Heart right ventricle (tissue), 16 donors: ENCODE results near the gene HOMER3. TPM values are rescaled to one million over a fixed set of nuclear protein-coding genes. Genes with fewer than 3 reads are reported as not detected.

Experiments
- ATAC-seq, 8 donors: fragments of 200-7000 bp; cut with Tn5 transposase; one replicate each; pipeline ENCODE4 v1.9.1; 2020; ENCODE audit warnings: mild to moderate bottlenecking in 8 of 8, moderate library complexity in 8 of 8, moderate number of reproducible peaks in 1 of 8
- DNase-seq, 2 donors: peaks; one replicate each; pipeline ENCODE4 v3.0.0-alpha.2; 2020
- H3K27ac ChIP-seq, 10 donors: fragments of 200-600 bp; sonication (generic) in 2 of 10; one replicate each; pipeline versions ENCODE4 v1.5.0 to v1.8.0; 2020 to 2022; ENCODE audit warnings: mild to moderate bottlenecking in 3 of 10
- H3K27me3 ChIP-seq, 7 donors: fragments of 200-600 bp; one replicate each; pipeline ENCODE4 v1.8.0; 2021 to 2022; ENCODE audit warnings: mild to moderate bottlenecking in 2 of 7
- H3K36me3 ChIP-seq, 9 donors: fragments of 200-600 bp; sonication (generic) in 1 of 9; one replicate each; pipeline versions ENCODE4 v1.5.0 to v1.8.0; 2020 to 2022; ENCODE audit warnings: mild to moderate bottlenecking in 2 of 9
- H3K4me1 ChIP-seq, 9 donors: fragments of 200-600 bp; sonication (generic) in 1 of 9; one replicate each; pipeline versions ENCODE4 v1.5.0 to v1.8.0; 2020 to 2022; ENCODE audit warnings: mild to moderate bottlenecking in 4 of 9
- H3K4me3 ChIP-seq, 10 donors: fragments of 200-600 bp; sonication (generic) in 2 of 10; one replicate each; pipeline versions ENCODE4 v1.5.0 to v1.8.0; 2020 to 2022; ENCODE audit warnings: mild to moderate bottlenecking in 7 of 10, moderate library complexity in 2 of 10
- H3K9me3 ChIP-seq, 11 donors: fragments of 200-600 bp in 10 of 11; sonication (generic) in 2 of 11; one replicate each; pipeline versions ENCODE4 v1.5.0 to v1.8.0; 2013 to 2022; ENCODE audit warnings: mild to moderate bottlenecking in 2 of 11, control low read depth in 1 of 11, moderate library complexity in 1 of 11
- WGBS, 2 donors: extraction: QIAGEN DNeasy Blood & Tissue Kit; methylation state at CpG; one replicate each; pipeline ENCODE4 v1.1.7; 2013; ENCODE audit warnings: inconsistent platforms in 1 of 2; 5-methylcytosine and 5-hydroxymethylcytosine counted together
- intact Hi-C, 10 donors: fragments of 100-400 bp; cut with DNase I; formaldehyde crosslinking; loops; one replicate each; pipeline versions ENCODE4 v1.11.1 to v1.14.2; 2022
- long read RNA-seq, 3 donors: library from polyadenylated mRNA; unstranded; transcript quantifications; one replicate each; pipeline ENCODE4 v2.0.0, GENCODE V29; 2020 to 2021
- polyA plus RNA-seq, 2 donors: library from polyadenylated mRNA; stranded (reverse); fragments of 200-250 nt; gene quantifications; one replicate each; pipeline ENCODE4 v1.2.3, GENCODE V29; 2013
- total RNA-seq, 10 donors: library from RNA; stranded (reverse); fragmentation: NEBNext Ultra II Directional in 3 of 10; extraction: Animal tissue kit (Norgen Biotek cat#: 25700) in 3 of 10; gene quantifications; one replicate each; pipeline versions ENCODE4 v1.2.1 to v1.2.4, GENCODE V29; 2021 to 2023
- TF ChIP-seq, protein P1 (sequence below), 9 donors: fragments of 200-600 bp; sonication (generic) in 2 of 9; IDR thresholded peaks; one replicate each; pipeline versions ENCODE4 v1.5.0 to v1.8.0; 2021 to 2022; ENCODE audit warnings: antibody characterized with exemption in 9 of 9, mild to moderate bottlenecking in 5 of 9, moderate library complexity in 1 of 9
- donor health status: Arrhythmogenic right ventricular cardiomyopathy.
- donor health status: ischemic (EF 13 %, LVEDD 7.1; RV severe dilation, severe dysfunction).
- donor health status: healthy with polysubstance abuse.
- donor health status: DM: no; HTN: yes; CAD: no.
- donor health status: DM: no; HTN: no; CAD: no.
- donor health status: ischemic (EF 25% LVEDD 6.9; RV normal size, moderate dysfunction).
- donor health status: ischemic (EF 25% LVEDD 5.7; RV mildly dilated, moderate dysfunction).
- donor health status: healthy.
- donor health status: DM: yes; HTN: yes; CAD: no.
- donor health status: Ischemic cardiomyopathy.
- donor health status: ischemic (EF 35%, LVEDD 5.7; RV mildly dilated, moderate dysfunction).
- donor health status: nonischemic (EF 11% LVEDD 7.7; RV severe dilation, severe dysfunction).
- donor health status: DM: yes; HTN: yes; CAD: no.
- donor health status: PGD.
- donor health status: ischemic (EF 29% LVEDD 5.4; RV normal size, mild dysfunction).
- donor health status: nonischemic (EF 23%, LVEDD 6.1; RV moderate dilation, normal function).

HOMER3 gene
- 10 to 100 TPM; 10.4 to 23.2 (median 13.6) TPM for total RNA-seq
- 10 to 100 TPM; 20.8 to 24.8 TPM for polyA plus RNA-seq
- long read RNA-seq, donor 1, transcript HOMER3-202 (10 exons, 1,557 nt) = major isoform, 16 of 23 reads
- long read RNA-seq, donor 1, partial matches to known transcripts = 2 of 23 reads
- long read RNA-seq, donor 1, other reads (novel, unspliced or antisense) = 5 of 23 reads
- long read RNA-seq, donor 2, transcript HOMER3-202 (10 exons, 1,557 nt) = major isoform, 13 of 24 reads
- long read RNA-seq, donor 2, partial matches to known transcripts = 2 of 24 reads
- long read RNA-seq, donor 2, other reads (novel, unspliced or antisense) = 9 of 24 reads
- long read RNA-seq, donor 3, partial matches to known transcripts = 0 of 8 reads
- long read RNA-seq, donor 3, other reads (novel, unspliced or antisense) = 6 of 8 reads

- TF ChIP-seq, protein P1, sequence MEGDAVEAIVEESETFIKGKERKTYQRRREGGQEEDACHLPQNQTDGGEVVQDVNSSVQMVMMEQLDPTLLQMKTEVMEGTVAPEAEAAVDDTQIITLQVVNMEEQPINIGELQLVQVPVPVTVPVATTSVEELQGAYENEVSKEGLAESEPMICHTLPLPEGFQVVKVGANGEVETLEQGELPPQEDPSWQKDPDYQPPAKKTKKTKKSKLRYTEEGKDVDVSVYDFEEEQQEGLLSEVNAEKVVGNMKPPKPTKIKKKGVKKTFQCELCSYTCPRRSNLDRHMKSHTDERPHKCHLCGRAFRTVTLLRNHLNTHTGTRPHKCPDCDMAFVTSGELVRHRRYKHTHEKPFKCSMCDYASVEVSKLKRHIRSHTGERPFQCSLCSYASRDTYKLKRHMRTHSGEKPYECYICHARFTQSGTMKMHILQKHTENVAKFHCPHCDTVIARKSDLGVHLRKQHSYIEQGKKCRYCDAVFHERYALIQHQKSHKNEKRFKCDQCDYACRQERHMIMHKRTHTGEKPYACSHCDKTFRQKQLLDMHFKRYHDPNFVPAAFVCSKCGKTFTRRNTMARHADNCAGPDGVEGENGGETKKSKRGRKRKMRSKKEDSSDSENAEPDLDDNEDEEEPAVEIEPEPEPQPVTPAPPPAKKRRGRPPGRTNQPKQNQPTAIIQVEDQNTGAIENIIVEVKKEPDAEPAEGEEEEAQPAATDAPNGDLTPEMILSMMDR (IDR thresholded peaks at IDR 0.05) = peak in 6 of 9 donors; percentile 10 to 49 (median 30)
- peak within 1 kb of the TSS; percentile 58 to 96 (median 73) for H3K4me3 ChIP-seq
- no peaks in the 10 kb centered on the region for H3K27me3 ChIP-seq
- ATAC-seq (peak; percentile 69 to 91 (median 85)), DNase-seq (peak; percentile 85 to 88)
- H3K9me3 ChIP-seq = no peaks in the 10 kb centered on the region
- intact Hi-C loops = loop anchor here in 3 of 10 donors (1.0 to 5.0 kb wide), 2 partner anchors 22 to 46 kb away; partner anchors contain the start of genes COPE (in 2 of the 3) and DDX49 (in 2 of the 3)
- WGBS, 2 donors = 1% methylated on average over 54 to 75 of the region's 81 CpGs
- H3K27ac ChIP-seq = peak within 1 kb of the TSS in 7 of 10 donors; percentile 8 to 87 (median 72)
- H3K4me1 ChIP-seq = peaks cover 7 to 20% (median 12%) of the 10 kb centered on the region in 9 donors
- H3K36me3 ChIP-seq = peaks cover 0 to 30% (median 0%) of the 10 kb centered on the region in 9 donors
Observed at GRCh38 chr19:18940769-18941627, at the start of gene HOMER3. Gene HOMER3 (minus strand): TSS chr19:18941217. CDS start chr19:18938982, 2,235 bp downstream.

GRCh38 chr19:18990128-18990708 lies 49.2 kb upstream of the HOMER3 start:
- H3K27ac ChIP-seq = no peak overlapping the region
- no peak for DNase-seq

GRCh38 chr19:18989316-18989715 lies 48.3 kb upstream of the HOMER3 start:
- Histone ChIP-seq H3K27me3 (no peaks in the 10 kb centered on the region), H3K9me3 (no peaks in the 10 kb centered on the region), H3K4me3 (no peak overlapping the region), H3K27ac (no peak overlapping the region), H3K36me3 (peaks cover 0 to 40% (median 18%) of the 10 kb centered on the region in 9 donors), H3K4me1 (peaks cover 0 to 30% (median 24%) of the 10 kb centered on the region in 9 donors)
- DNase-seq (no peak), ATAC-seq (no peak)
- intact Hi-C loops = loop anchor here in 2 of 10 donors (5.0 to 10.0 kb wide), 2 partner anchors 47 to 95 kb away; partner anchors contain the start of genes HOMER3 (in 2 of the 2) and CERS1 (in 1 of the 2)
- TF ChIP-seq, protein P1 (IDR thresholded peaks at IDR 0.05) = no peak
- 85 to 87% methylated on average over 10 of the region's 10 CpGs for WGBS, 2 donors

More at GRCh38 chr19:18990128-18990708, 49.2 kb upstream of the HOMER3 start:
- intact Hi-C loops = no loop called here
- TF ChIP-seq, protein P1 (IDR thresholded peaks at IDR 0.05) = no peak
- Histone ChIP-seq H3K36me3 (peaks cover 0 to 49% (median 20%) of the 10 kb centered on the region in 9 donors), H3K9me3 (no peaks in the 10 kb centered on the region), H3K27me3 (no peaks in the 10 kb centered on the region), H3K4me1 (peaks cover 0 to 24% (median 17%) of the 10 kb centered on the region in 9 donors), H3K4me3 (no peak overlapping the region)
- peak in 1 of 8 donors; percentile 5 for ATAC-seq
- 91 to 96% methylated on average over 5 of the region's 5 CpGs for WGBS, 2 donors
